ENCODE results near the gene SMG1. TPM values are rescaled to one million over a fixed set of nuclear protein-coding genes. Genes with fewer than 3 reads are reported as not detected.
"Not testable (repeated sequence)": the region's sequence is repeated elsewhere in the genome, so short reads cannot be mapped to it uniquely, and the experiment has no call there.

The SMG1 gene
- total RNA-seq, 1 experiment from 2014 or later = 96.4 TPM

GRCh38 chr16:18876301-18876700, 49.9 kb downstream of the SMG1 start:
- not testable (repeated sequence) for H3K27me3 Mint-ChIP-seq (ENCODE audit: low read depth); DNase-seq
- no CpG with 5 or more reads among the region's 5 CpGs for WGBS (ENCODE audit: extremely low coverage, insufficient read length, low lambda C conversion rate)

GRCh38 chr16:18869043-18869771, 57.0 kb downstream of the SMG1 start:
- not testable (repeated sequence) for H3K4me1 ChIP-seq (ENCODE audit: insufficient read depth, low read length); H4K8ac ChIP-seq (replicated peaks; ENCODE audit: insufficient read length, low read depth, low read length); H4K91ac ChIP-seq (ENCODE audit: insufficient read length, low read depth, low read length); DNase-seq; H3K27me3 Mint-ChIP-seq (ENCODE audit: low read depth); H3K27ac ChIP-seq (ENCODE audit: insufficient read length, low read depth, low read length); H3K56ac ChIP-seq (ENCODE audit: insufficient read length, low read depth, low read length); H2BK15ac ChIP-seq (ENCODE audit: low read depth, low read length); H3K79me2 ChIP-seq (ENCODE audit: insufficient read depth, low read length); H2BK5ac ChIP-seq (ENCODE audit: insufficient read length, low read length); H3K27ac Mint-ChIP-seq; H3T11ph ChIP-seq (ENCODE audit: low read length); H4K20me1 ChIP-seq (ENCODE audit: control insufficient read depth, insufficient read depth, insufficient read length); H3K9me3 Mint-ChIP-seq; H3K4me1 Mint-ChIP-seq; H2BK20ac ChIP-seq (ENCODE audit: low read depth, low read length, poor library complexity, severe bottlenecking); H3K4me2 ChIP-seq (ENCODE audit: insufficient read depth, insufficient read length, low read length); H3K9ac ChIP-seq (ENCODE audit: extremely low read depth, insufficient read length, low read length); H2AFZ ChIP-seq (ENCODE audit: low read length); H3K18ac ChIP-seq (ENCODE audit: insufficient read length, low read depth, low read length); H3K23ac ChIP-seq (ENCODE audit: insufficient read length, low read depth, low read length); H2BK120ac ChIP-seq (ENCODE audit: low read depth, low read length, poor library complexity, severe bottlenecking); H2BK12ac ChIP-seq (ENCODE audit: insufficient read length, low read depth, low read length); H3K9me3 ChIP-seq (ENCODE audit: control insufficient read depth, low read depth, low read length); H3K4ac ChIP-seq (ENCODE audit: low read depth, low read length); H3K4me3 Mint-ChIP-seq; H3K23me2 ChIP-seq (ENCODE audit: insufficient read length, low read depth, low read length, poor library complexity, severe bottlenecking); H3K27me3 ChIP-seq (ENCODE audit: insufficient read depth, low read length); H4K5ac ChIP-seq (ENCODE audit: insufficient read length, low read depth, low read length); H2AK5ac ChIP-seq (ENCODE audit: insufficient read length, low read length); H3K14ac ChIP-seq (ENCODE audit: insufficient read depth, low read length); H3K79me1 ChIP-seq (ENCODE audit: insufficient read depth, low read depth, low read length, poor library complexity, severe bottlenecking)
- WGBS (ENCODE audit: extremely low coverage, insufficient read length, low lambda C conversion rate) = no CpG with 5 or more reads among the region's 2 CpGs
- H3K36me3 Mint-ChIP-seq (ENCODE audit: insufficient read depth in 1 of 3, low read depth in 3 of 3) = peaks cover 19 to 71% (median 51%) of the 10 kb centered on the region in 3 experiments; a peak in 5 of 7 replicates

More at GRCh38 chr16:18876301-18876700, 49.9 kb downstream of the SMG1 start:
- not testable (repeated sequence) for H2AK5ac ChIP-seq (ENCODE audit: insufficient read length, low read length); H3K4me1 Mint-ChIP-seq; H3K4me1 ChIP-seq (ENCODE audit: insufficient read depth, low read length); H4K8ac ChIP-seq (replicated peaks; ENCODE audit: insufficient read length, low read depth, low read length); H3K23me2 ChIP-seq (ENCODE audit: insufficient read length, low read depth, low read length, poor library complexity, severe bottlenecking); H2BK5ac ChIP-seq (ENCODE audit: insufficient read length, low read length); H2BK20ac ChIP-seq (ENCODE audit: low read depth, low read length, poor library complexity, severe bottlenecking); H3K9me3 Mint-ChIP-seq; H4K20me1 ChIP-seq (ENCODE audit: control insufficient read depth, insufficient read depth, insufficient read length); H3K56ac ChIP-seq (ENCODE audit: insufficient read length, low read depth, low read length); H2BK15ac ChIP-seq (ENCODE audit: low read depth, low read length); H3K79me1 ChIP-seq (ENCODE audit: insufficient read depth, low read depth, low read length, poor library complexity, severe bottlenecking); H3K4me2 ChIP-seq (ENCODE audit: insufficient read depth, insufficient read length, low read length); H3K4ac ChIP-seq (ENCODE audit: low read depth, low read length); H2BK120ac ChIP-seq (ENCODE audit: low read depth, low read length, poor library complexity, severe bottlenecking); H3K9ac ChIP-seq (ENCODE audit: extremely low read depth, insufficient read length, low read length); H3K4me3 Mint-ChIP-seq; H3K27ac ChIP-seq (ENCODE audit: insufficient read length, low read depth, low read length); H3K79me2 ChIP-seq (ENCODE audit: insufficient read depth, low read length); H3K9me3 ChIP-seq (ENCODE audit: control insufficient read depth, low read depth, low read length); H2AFZ ChIP-seq (ENCODE audit: low read length); H3K18ac ChIP-seq (ENCODE audit: insufficient read length, low read depth, low read length); H2BK12ac ChIP-seq (ENCODE audit: insufficient read length, low read depth, low read length); H3K14ac ChIP-seq (ENCODE audit: insufficient read depth, low read length); H4K5ac ChIP-seq (ENCODE audit: insufficient read length, low read depth, low read length); H4K91ac ChIP-seq (ENCODE audit: insufficient read length, low read depth, low read length); H3K23ac ChIP-seq (ENCODE audit: insufficient read length, low read depth, low read length); H3T11ph ChIP-seq (ENCODE audit: low read length); H3K27ac Mint-ChIP-seq; H3K27me3 ChIP-seq (ENCODE audit: insufficient read depth, low read length)
- peaks cover 19 to 56% (median 53%) of the 10 kb centered on the region in 3 experiments; a peak in 6 of 7 replicates for H3K36me3 Mint-ChIP-seq (ENCODE audit: insufficient read depth in 1 of 3, low read depth in 3 of 3)
